Ishikawa (cell line): ENCODE data around the gene DHRS9.

Experiments
- CEBPB ChIP-seq: IDR thresholded peaks from 2 replicates; pipeline ENCODE4 v1.6.1; 2012
- CREB1 ChIP-seq: IDR thresholded peaks from 2 replicates; pipeline ENCODE4 v1.6.1; 2012; ENCODE audit warnings: low read depth
- EGR1 ChIP-seq: IDR thresholded peaks from 2 replicates; pipeline ENCODE4 v1.6.1; 2012
- EP300 ChIP-seq: IDR thresholded peaks from 2 replicates; pipeline ENCODE4 v1.6.1; 2012; ENCODE audit warnings: borderline replicate concordance
- FOXM1 ChIP-seq: IDR thresholded peaks from 2 replicates; pipeline ENCODE4 v1.6.1; 2012; ENCODE audit warnings: low read depth, borderline replicate concordance
- MAX ChIP-seq: IDR thresholded peaks from 2 replicates; pipeline ENCODE4 v1.6.1; 2012
- NFIC ChIP-seq: IDR thresholded peaks from 2 replicates; pipeline ENCODE4 v1.6.1; 2012
- RAD21 ChIP-seq: IDR thresholded peaks from 2 replicates; pipeline ENCODE4 v1.6.1; 2012; ENCODE audit warnings: low read depth
- REST ChIP-seq: IDR thresholded peaks from 2 replicates; pipeline ENCODE4 v1.6.1; 2012; ENCODE audit warnings: low read depth, mild to moderate bottlenecking
- TAF1 ChIP-seq: IDR thresholded peaks from 2 replicates; pipeline ENCODE4 v1.6.1; 2012; ENCODE audit warnings: low read depth, mild to moderate bottlenecking
- TCF12 ChIP-seq: IDR thresholded peaks from 2 replicates; pipeline ENCODE4 v1.6.1; 2012; ENCODE audit warnings: low read depth
- TEAD4 ChIP-seq: IDR thresholded peaks from 2 replicates; pipeline ENCODE4 v1.6.1; 2012
- USF1 ChIP-seq: IDR thresholded peaks from 2 replicates; pipeline ENCODE4 v1.6.1; 2012
- YY1 ChIP-seq: IDR thresholded peaks from 2 replicates; pipeline ENCODE4 v1.6.1; 2012; ENCODE audit warnings: low read depth
- ZBTB7A ChIP-seq: IDR thresholded peaks from 2 replicates; pipeline ENCODE4 v1.6.1; 2012; ENCODE audit warnings: low read depth

Gene DHRS9

GRCh38 chr2:169095621-169096105 lies 26.3 kb downstream of the DHRS9 start:
- TF ChIP-seq CEBPB (no peak), YY1 (no peak), EGR1 (no peak), CREB1 (no peak), TEAD4 (peak; percentile 11; the same call in 1 of the 2 replicates), TCF12 (no peak), NFIC (peak; percentile 29; the same call in 1 of the 2 replicates)

GRCh38 chr2:169104848-169105247 lies 35.5 kb downstream of the DHRS9 start:
- TF ChIP-seq YY1 (no peak), TAF1 (no peak), USF1 (no peak), MAX (no peak), CREB1 (no peak), FOXM1 (no peak), TCF12 (no peak), EP300 (no peak), NFIC (no peak)

- TF ChIP-seq RAD21: no peak
- TF ChIP-seq ZBTB7A: no peak
- TF ChIP-seq NFIC: no peak
- no peak for TF ChIP-seq REST
- TF ChIP-seq USF1: no peak
- TF ChIP-seq MAX: no peak
- no peak for TF ChIP-seq TEAD4
- no peak for TF ChIP-seq TAF1
- no peak for TF ChIP-seq YY1
- no peak for TF ChIP-seq EGR1
- no peak for TF ChIP-seq EP300
- no peak for TF ChIP-seq TCF12
Observed at GRCh38 chr2:169105476-169105875, 36.1 kb downstream of the DHRS9 start.

GRCh38 chr2:169106134-169106533 lies 36.8 kb downstream of the DHRS9 start:
- TF ChIP-seq TEAD4: no peak
- TF ChIP-seq REST: peak; percentile 48; the same call in 1 of the 2 replicates
- TF ChIP-seq CREB1: no peak
- TF ChIP-seq EGR1: no peak
- no peak for TF ChIP-seq MAX
- no peak for TF ChIP-seq NFIC

- no peak for TF ChIP-seq EGR1
- TF ChIP-seq NFIC: no peak
- no peak for TF ChIP-seq ZBTB7A
- no peak for TF ChIP-seq MAX
- no peak for TF ChIP-seq USF1
Observed at GRCh38 chr2:169106563-169107545, 37.5 kb downstream of the DHRS9 start.
